Mesothelial cell of epicardium (in vitro differentiated cells): ENCODE data around the gene SYT13. TPM values are rescaled to one million over a fixed set of nuclear protein-coding genes. Genes with fewer than 3 reads are reported as not detected.

ENCODE experiments used
- DNase-seq, 2 experiments: peaks; one replicate each; pipeline ENCODE4 v3.0.0; 2021; ENCODE audit warnings: low spot score in 2 of 2; ENCODE audit not compliant: unreplicated experiment in 2 of 2
- H3K27ac Mint-ChIP-seq: 2 replicates; pipeline ENCODE4 v1.8.0; 2021; ENCODE audit warnings: mixed read lengths
- H3K27me3 Mint-ChIP-seq: 2 replicates; pipeline ENCODE4 v1.8.0; 2021; ENCODE audit warnings: low read depth, mixed read lengths
- H3K36me3 Mint-ChIP-seq: 2 replicates; pipeline ENCODE4 v1.8.0; 2021; ENCODE audit warnings: mixed read lengths
- H3K4me1 Mint-ChIP-seq: 2 replicates; pipeline ENCODE4 v1.8.0; 2021; ENCODE audit warnings: mixed read lengths
- H3K4me3 Mint-ChIP-seq: 2 replicates; pipeline ENCODE4 v1.8.0; 2021; ENCODE audit warnings: mild to moderate bottlenecking, moderate library complexity, mixed read lengths
- H3K9me3 Mint-ChIP-seq: 2 replicates; pipeline ENCODE4 v1.8.0; 2021; ENCODE audit warnings: mixed read lengths
- total RNA-seq: library from RNA; stranded (reverse); gene quantifications from 3 replicates; pipeline ENCODE4 v1.2.1, GENCODE V29; 2021
- TF ChIP-seq, protein P1 (sequence below): fragments of 200-600 bp; sonication (generic); IDR thresholded peaks from one replicate; pipeline ENCODE4 v1.5.0; 2021; ENCODE audit warnings: antibody characterized with exemption; ENCODE audit not compliant: unreplicated experiment

Gene SYT13
- total RNA-seq, 1 donor from 2014 or later = 6.8 TPM

DNA sequence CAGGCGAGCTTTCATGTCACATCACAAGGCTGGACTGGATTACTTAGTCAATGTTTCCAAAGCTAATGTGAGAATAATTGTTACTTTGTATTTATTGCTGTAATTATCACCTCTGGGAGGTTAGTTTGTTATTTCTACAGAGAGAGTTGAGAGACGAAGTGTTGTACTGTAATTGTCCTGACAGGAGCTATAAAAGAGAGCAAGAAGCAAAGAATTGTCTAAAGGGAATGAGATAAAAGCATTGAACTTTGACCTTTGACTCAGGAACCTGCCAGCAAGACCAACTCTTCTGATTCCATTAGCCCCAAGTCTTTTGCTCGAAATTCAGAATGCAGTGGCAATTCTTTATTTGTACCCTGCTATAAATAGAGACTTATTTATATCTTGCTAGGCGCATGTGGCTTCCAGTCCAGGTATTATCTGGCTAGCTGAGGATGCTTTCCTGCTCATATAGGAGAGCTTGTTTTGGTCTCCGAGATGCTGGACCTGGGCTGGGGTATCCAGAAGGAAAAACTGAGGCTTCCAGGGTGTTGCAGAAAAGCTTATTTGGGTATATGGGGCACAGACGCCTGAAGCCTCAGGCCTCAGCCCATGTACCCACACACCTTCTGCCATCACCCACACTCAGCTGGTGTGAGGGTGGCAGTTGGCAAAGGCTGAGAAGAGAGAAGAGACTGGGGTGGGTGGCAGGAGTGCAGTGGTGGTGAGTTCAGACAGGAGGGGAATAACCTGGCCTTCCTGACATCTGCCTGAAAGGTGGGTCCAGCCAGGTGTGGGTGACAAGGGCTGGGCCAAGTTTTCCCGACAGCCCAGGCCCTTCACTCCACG is 40.7 kb downstream of the SYT13 start:
- H3K27ac Mint-ChIP-seq = no peak overlapping the region
- H3K9me3 Mint-ChIP-seq = no peaks in the 10 kb centered on the region
- no peaks in the 10 kb centered on the region for H3K36me3 Mint-ChIP-seq
- no peak for DNase-seq
- no peak overlapping the region for H3K4me3 Mint-ChIP-seq
- H3K27me3 Mint-ChIP-seq = peaks cover 2% of the 10 kb centered on the region
- TF ChIP-seq, protein P1, sequence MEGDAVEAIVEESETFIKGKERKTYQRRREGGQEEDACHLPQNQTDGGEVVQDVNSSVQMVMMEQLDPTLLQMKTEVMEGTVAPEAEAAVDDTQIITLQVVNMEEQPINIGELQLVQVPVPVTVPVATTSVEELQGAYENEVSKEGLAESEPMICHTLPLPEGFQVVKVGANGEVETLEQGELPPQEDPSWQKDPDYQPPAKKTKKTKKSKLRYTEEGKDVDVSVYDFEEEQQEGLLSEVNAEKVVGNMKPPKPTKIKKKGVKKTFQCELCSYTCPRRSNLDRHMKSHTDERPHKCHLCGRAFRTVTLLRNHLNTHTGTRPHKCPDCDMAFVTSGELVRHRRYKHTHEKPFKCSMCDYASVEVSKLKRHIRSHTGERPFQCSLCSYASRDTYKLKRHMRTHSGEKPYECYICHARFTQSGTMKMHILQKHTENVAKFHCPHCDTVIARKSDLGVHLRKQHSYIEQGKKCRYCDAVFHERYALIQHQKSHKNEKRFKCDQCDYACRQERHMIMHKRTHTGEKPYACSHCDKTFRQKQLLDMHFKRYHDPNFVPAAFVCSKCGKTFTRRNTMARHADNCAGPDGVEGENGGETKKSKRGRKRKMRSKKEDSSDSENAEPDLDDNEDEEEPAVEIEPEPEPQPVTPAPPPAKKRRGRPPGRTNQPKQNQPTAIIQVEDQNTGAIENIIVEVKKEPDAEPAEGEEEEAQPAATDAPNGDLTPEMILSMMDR = no peak
- no peaks in the 10 kb centered on the region for H3K4me1 Mint-ChIP-seq

DNA sequence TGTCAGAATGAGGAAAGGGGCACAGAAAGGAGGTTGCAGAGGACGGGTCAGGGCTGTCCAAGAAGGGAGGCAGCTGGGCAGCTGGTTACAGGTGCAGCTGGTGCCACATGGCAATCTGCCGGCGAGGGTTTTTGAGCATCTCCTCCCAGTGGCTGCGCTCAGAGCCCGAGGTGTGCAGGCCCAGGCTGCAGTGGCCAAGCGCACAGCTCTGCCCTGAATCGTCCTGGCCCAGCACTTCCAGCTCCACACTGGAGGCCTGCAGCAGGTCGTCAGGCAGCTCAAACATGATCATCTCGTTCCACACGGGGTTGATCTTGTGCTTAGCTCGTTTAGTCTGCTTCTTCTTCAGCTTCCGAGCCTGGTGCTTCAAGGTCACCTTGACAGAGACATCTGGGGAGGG is 42.2 kb downstream of the SYT13 start:
- Mint-ChIP-seq H3K36me3 (no peaks in the 10 kb centered on the region), H3K27ac (no peak overlapping the region), H3K27me3 (peaks cover 1% of the 10 kb centered on the region), H3K4me1 (no peaks in the 10 kb centered on the region), H3K4me3 (no peak overlapping the region), H3K9me3 (peaks cover 4% of the 10 kb centered on the region)
- TF ChIP-seq, protein P1 = no peak
- no peak for DNase-seq

DNA sequence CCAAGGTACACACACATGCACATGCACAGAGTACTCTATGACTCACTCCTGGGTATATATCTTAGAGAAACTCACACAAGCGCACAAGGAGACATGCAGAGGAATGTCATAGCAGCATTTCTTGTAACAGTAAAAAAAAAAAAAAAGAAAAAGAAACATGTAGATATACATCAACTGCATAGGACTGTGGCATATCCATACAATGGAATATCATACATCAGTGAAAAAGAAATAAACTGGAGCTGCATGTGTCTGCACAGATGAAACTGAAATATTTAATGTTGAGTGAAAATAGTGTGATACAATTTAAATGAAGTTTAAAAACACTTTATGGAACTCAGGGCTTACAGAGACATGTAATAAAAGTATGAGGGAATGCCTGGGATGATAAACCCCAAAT is 46.4 kb downstream of the SYT13 start:
- Mint-ChIP-seq H3K27me3 (peaks cover 24% of the 10 kb centered on the region), H3K27ac (no peak overlapping the region), H3K4me1 (no peaks in the 10 kb centered on the region), H3K36me3 (no peaks in the 10 kb centered on the region), H3K9me3 (peaks cover 4% of the 10 kb centered on the region), H3K4me3 (no peak overlapping the region)
- DNase-seq = no peak
- TF ChIP-seq, protein P1 = no peak

DNA sequence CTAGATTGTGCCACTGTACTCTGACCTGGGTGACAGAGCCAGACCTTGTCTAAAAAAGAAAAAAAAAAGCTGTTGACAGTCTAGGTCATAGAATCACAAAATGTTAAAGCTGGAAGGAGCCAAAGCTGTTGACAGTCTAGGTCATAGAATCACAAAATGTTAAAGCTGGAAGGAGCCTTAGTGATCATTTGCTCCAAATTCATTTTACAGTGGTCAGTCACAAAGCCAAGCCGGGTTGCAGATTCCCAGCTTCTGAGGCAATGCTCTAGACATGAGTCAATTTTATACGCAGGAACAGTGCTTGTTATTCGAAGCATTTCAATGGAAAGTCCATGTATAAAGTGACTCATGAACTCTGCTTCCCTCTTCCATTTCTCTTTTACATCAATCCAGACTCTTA is 47.4 kb downstream of the SYT13 start:
- H3K4me1 Mint-ChIP-seq = no peaks in the 10 kb centered on the region

DNA sequence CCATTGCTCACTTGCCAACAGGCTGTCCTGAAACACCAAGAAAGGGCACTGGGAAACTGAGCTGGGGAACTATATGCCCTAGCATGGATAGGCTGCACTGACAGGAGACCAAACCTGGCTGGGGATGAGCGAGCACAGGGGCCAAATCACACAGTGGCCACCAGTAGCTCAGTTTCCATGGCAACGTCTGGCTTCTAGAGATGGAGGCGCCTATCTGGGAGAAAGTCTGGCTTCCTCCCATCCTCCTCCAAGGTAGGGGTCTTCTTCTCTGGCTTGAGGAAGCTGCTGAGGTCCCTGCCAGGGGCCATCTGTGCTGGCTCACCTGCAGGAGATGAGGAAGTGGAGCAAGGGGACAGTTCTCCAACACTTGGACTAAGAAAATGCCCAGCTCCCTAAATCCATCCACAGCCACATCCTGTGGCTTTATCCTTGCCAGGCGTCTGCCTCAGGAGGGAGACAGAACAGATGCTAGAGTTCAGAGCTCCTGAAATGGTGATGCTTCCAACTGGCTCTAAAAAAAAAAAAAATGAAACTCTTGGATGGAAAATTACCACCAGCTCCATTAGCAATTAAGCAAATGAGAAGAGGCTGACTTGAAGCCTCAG is 48.3 kb downstream of the SYT13 start:
- H3K4me3 Mint-ChIP-seq = no peak overlapping the region
- H3K9me3 Mint-ChIP-seq = peaks cover 4% of the 10 kb centered on the region
- no peaks in the 10 kb centered on the region for H3K36me3 Mint-ChIP-seq
- H3K27me3 Mint-ChIP-seq = peaks cover 24% of the 10 kb centered on the region
- H3K27ac Mint-ChIP-seq = no peak overlapping the region
- H3K4me1 Mint-ChIP-seq = no peaks in the 10 kb centered on the region
- TF ChIP-seq, protein P1 = no peak
- DNase-seq = no peak

More for the DNA sequence above, 47.4 kb downstream of the SYT13 start:
- TF ChIP-seq, protein P1 = no peak
- no peak overlapping the region for H3K27ac Mint-ChIP-seq
- no peak overlapping the region for H3K4me3 Mint-ChIP-seq
- H3K36me3 Mint-ChIP-seq = no peaks in the 10 kb centered on the region
- no peak for DNase-seq
- peaks cover 4% of the 10 kb centered on the region for H3K9me3 Mint-ChIP-seq
- H3K27me3 Mint-ChIP-seq = peaks cover 24% of the 10 kb centered on the region
